ENCODE results near the gene COLGALT1. TPM values are rescaled to one million over a fixed set of nuclear protein-coding genes. Genes with fewer than 3 reads are reported as not detected.

The COLGALT1 gene
- total RNA-seq, 1 experiment from 2014 or later, result 103 TPM

- intact Hi-C loops (cut with micrococcal nuclease), result loop anchor here (2.0 to 10.0 kb wide), 2 partner anchors 77 to 189 kb away; no protein-coding TSS in a partner anchor
- peaks cover 76% of the 10 kb centered on the region for H3K36me3 Mint-ChIP-seq (ENCODE audit: insufficient read depth, unreplicated experiment)
- no peak overlapping the region for H3K4me3 Mint-ChIP-seq (ENCODE audit: unreplicated experiment)
- CTCF ChIA-PET, result interaction anchor here (0.5 to 1.4 kb wide), 7 partner anchors 9 to 186 kb away, joined by 3 to 8 read pairs (median 3); no protein-coding TSS in a partner anchor
- peaks cover 11% of the 10 kb centered on the region for H3K4me1 Mint-ChIP-seq (ENCODE audit: insufficient read depth, unreplicated experiment)
- no peak for TF ChIP-seq CTCF (IDR thresholded peaks at IDR 0.05; ENCODE audit: unreplicated experiment)
- no TSS peak for BruUV-seq (replicated peaks)
- no peaks in the 10 kb centered on the region for H3K27me3 Mint-ChIP-seq (ENCODE audit: insufficient read depth, unreplicated experiment)
- POLR2A ChIA-PET, result interaction anchor here (1.4 kb wide), 1 partner anchor 13 kb away, joined by 3 read pairs; no protein-coding TSS in a partner anchor
- H3K27ac Mint-ChIP-seq (ENCODE audit: low read depth, unreplicated experiment), result no peak overlapping the region
- DNase-seq (ENCODE audit: unreplicated experiment), result peak; percentile 18
- H3K9me3 Mint-ChIP-seq (ENCODE audit: unreplicated experiment), result no peaks in the 10 kb centered on the region
Observed at GRCh38 chr19:17575871-17576757, 20.7 kb downstream of the COLGALT1 start.

GRCh38 chr19:17576758-17577456 lies 21.5 kb downstream of the COLGALT1 start:
- Mint-ChIP-seq H3K4me3 (ENCODE audit: unreplicated experiment) (no peak overlapping the region), H3K9me3 (ENCODE audit: unreplicated experiment) (no peaks in the 10 kb centered on the region), H3K36me3 (ENCODE audit: insufficient read depth, unreplicated experiment) (peaks cover 79% of the 10 kb centered on the region), H3K4me1 (ENCODE audit: insufficient read depth, unreplicated experiment) (peaks cover 11% of the 10 kb centered on the region), H3K27ac (ENCODE audit: low read depth, unreplicated experiment) (no peak overlapping the region), H3K27me3 (ENCODE audit: insufficient read depth, unreplicated experiment) (no peaks in the 10 kb centered on the region)
- BruUV-seq (replicated peaks), result no TSS peak
- ChIA-PET CTCF (interaction anchor here (0.5 to 0.9 kb wide), 3 partner anchors 10 to 111 kb away, joined by 3 read pairs; no protein-coding TSS in a partner anchor), POLR2A (interaction anchor here (1.4 kb wide), 1 partner anchor 12 kb away, joined by 3 read pairs; no protein-coding TSS in a partner anchor)
- no peak for TF ChIP-seq CTCF (IDR thresholded peaks at IDR 0.05; ENCODE audit: unreplicated experiment)
- peak; percentile 71 for DNase-seq (ENCODE audit: unreplicated experiment)
- intact Hi-C loops (cut with micrococcal nuclease), result loop anchor here (10.0 kb wide), 1 partner anchor 188 kb away; no protein-coding TSS in a partner anchor

GRCh38 chr19:17577457-17578097 lies 22.1 kb downstream of the COLGALT1 start:
- no peaks in the 10 kb centered on the region for H3K9me3 Mint-ChIP-seq (ENCODE audit: unreplicated experiment)
- no peaks in the 10 kb centered on the region for H3K27me3 Mint-ChIP-seq (ENCODE audit: insufficient read depth, unreplicated experiment)
- no peak overlapping the region for H3K4me3 Mint-ChIP-seq (ENCODE audit: unreplicated experiment)
- no peak overlapping the region for H3K27ac Mint-ChIP-seq (ENCODE audit: low read depth, unreplicated experiment)
- CTCF ChIA-PET, result no interaction called here
- POLR2A ChIA-PET, result no interaction called here
- peaks cover 76% of the 10 kb centered on the region for H3K36me3 Mint-ChIP-seq (ENCODE audit: insufficient read depth, unreplicated experiment)
- BruUV-seq (replicated peaks), result no TSS peak
- intact Hi-C loops (cut with micrococcal nuclease), result loop anchor here (10.0 kb wide), 1 partner anchor 187 kb away; no protein-coding TSS in a partner anchor
- DNase-seq (ENCODE audit: unreplicated experiment), result no peak
- peaks cover 11% of the 10 kb centered on the region for H3K4me1 Mint-ChIP-seq (ENCODE audit: insufficient read depth, unreplicated experiment)
- no peak for TF ChIP-seq CTCF (IDR thresholded peaks at IDR 0.05; ENCODE audit: unreplicated experiment)

All from MCF 10A (cell line).